Activated naive CD8-positive, alpha-beta T cell treated with anti-CD3 and anti-CD28 coated beads, Interleukin-2, amount 10 ng/mL, durations not matched to agents 7 days and 5 days (primary cell): ENCODE results near the gene SCAMP4. TPM values are rescaled to one million over a fixed set of nuclear protein-coding genes. Genes with fewer than 3 reads are reported as not detected.
A peak's percentile ranks its signal among the peaks of the same experiment; 100 is the strongest.
"Not testable (repeated sequence)": the region's sequence is repeated elsewhere in the genome, so short reads cannot be mapped to it uniquely, and the experiment has no call there.

Source experiments
- ATAC-seq: fragments of 150-1000 bp; cut with Tn5 transposase; one replicate; pipeline ENCODE4 v1.10.0; 2021; ENCODE audit warnings: low read depth, moderate library complexity
- POLR2A ChIA-PET: fragments of 350-600 bp; sonication (Branson Sonifier 250); formaldehyde crosslinking; loops from one replicate; lab custom pipeline; 2021; ENCODE audit warnings: antibody characterized with exemption; lab: Charles Lee
- DNase-seq: peaks from one replicate; pipeline ENCODE4 v3.0.0; 2021
- H3K27ac Mint-ChIP-seq: one replicate; pipeline ENCODE4 v1.8.0; 2022; ENCODE audit warnings: mild to moderate bottlenecking, mixed read lengths
- H3K27me3 Mint-ChIP-seq: one replicate; pipeline ENCODE4 v1.8.0; 2022; ENCODE audit warnings: mild to moderate bottlenecking, moderate library complexity, mixed read lengths
- H3K36me3 Mint-ChIP-seq: one replicate; pipeline ENCODE4 v1.8.0; 2021; ENCODE audit warnings: mild to moderate bottlenecking, mixed read lengths
- H3K4me1 Mint-ChIP-seq: one replicate; pipeline ENCODE4 v1.8.0; 2021; ENCODE audit warnings: mixed read lengths
- H3K4me3 Mint-ChIP-seq: one replicate; pipeline ENCODE4 v1.8.0; 2022; ENCODE audit warnings: mild to moderate bottlenecking, moderate library complexity, mixed read lengths
- H3K9me3 Mint-ChIP-seq: one replicate; pipeline ENCODE4 v1.8.0; 2021; ENCODE audit warnings: mixed read lengths
- total RNA-seq, 2 experiments: library from RNA; stranded (reverse); gene quantifications; one replicate each; pipeline ENCODE4 v1.2.3, GENCODE V29; 2021

SCAMP4 gene
- total RNA-seq, 2 experiments from 2014 or later, result 35.1 to 35.2 TPM

DNA sequence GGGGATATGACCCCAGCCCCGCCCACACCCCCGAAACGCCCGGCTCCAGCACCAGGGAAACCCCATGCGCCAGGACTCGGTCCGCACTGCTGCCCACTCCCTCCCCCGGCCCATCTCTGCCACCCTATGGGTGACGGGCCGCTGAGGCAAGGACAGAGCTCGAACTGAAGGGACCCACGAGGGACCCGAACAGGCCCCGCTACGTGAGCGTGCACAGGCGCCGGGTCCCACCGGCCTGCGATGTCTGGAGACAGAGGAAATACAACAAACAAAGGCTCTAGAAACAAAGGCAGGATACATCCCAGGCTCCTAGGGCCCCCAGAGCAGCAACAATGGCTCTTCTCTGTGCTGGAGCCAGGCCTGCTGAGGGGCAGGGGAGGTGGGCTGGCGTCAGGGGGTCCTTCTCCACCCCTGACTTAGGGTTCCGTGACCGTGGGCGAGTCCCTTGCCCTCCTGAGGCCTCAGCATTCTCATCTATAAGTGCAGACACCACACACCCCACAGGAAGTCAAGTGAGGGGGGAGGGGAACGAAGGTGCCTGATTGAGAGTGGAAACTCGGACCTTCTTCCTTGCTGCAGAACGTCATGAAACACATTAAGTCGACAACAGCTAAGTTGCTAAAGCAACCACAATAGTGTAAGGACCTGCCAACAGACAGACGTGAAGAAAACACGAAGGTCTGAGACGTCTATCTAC, 23.0 kb upstream of the SCAMP4 start:
- H3K27me3 Mint-ChIP-seq, result no peaks in the 10 kb centered on the region
- peak overlapping the region; percentile 99 for H3K27ac Mint-ChIP-seq
- peak; percentile 62 for ATAC-seq
- peak overlapping the region; percentile 99 for H3K4me3 Mint-ChIP-seq
- peak; percentile 72 for DNase-seq
- peaks cover 21% of the 10 kb centered on the region for H3K36me3 Mint-ChIP-seq
- no peaks in the 10 kb centered on the region for H3K9me3 Mint-ChIP-seq
- POLR2A ChIA-PET, result interaction anchor here (0.5 to 6.9 kb wide), 9 partner anchors 7 to 27 kb away, joined by 3 to 103 read pairs (median 5); no protein-coding TSS in a partner anchor
- peaks cover 24% of the 10 kb centered on the region for H3K4me1 Mint-ChIP-seq

DNA sequence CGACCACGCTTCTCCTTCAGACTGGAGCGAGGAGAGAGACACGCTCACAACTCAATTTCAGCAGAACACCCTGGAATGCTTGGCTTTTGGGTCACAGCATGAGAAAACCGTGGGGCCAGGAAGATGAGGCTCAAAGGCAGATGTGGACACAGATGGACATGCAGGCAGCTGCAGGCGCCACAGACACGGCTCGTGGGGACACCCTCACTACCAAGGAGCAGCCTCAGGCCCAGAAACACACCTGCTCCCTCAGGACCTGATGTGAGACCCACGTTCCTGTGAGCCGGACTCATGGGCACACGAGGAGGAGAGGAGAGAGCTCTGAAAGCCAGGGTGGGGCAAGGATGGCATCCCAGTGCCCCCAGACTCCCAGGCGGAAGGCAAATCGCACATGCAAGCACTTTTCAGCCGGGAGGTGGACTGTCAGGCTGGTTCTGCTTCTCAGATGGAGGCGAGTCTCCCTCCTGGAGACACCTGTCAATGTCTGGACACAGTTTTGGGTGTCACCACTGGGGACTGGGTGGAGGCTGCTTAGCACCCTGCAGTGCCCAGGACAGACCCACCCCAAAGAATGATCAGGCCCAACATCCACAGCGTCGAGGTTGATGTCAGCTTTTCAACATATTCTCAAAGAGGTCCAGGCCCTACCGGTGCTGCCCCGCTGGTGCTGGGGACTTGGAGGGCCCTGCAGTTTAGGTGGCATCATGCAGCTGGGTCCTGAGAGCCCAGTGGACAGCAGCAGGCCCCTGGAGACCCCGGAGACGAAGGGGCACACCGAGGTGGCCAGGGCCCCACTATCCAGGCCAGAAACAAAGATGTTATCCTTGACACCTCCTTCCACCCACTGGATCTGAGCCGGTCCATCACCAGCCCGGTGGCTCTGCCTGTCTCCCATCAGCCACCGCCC, 22.2 kb upstream of the SCAMP4 start:
- DNase-seq (peak; percentile 45), ATAC-seq (no peak)
- Mint-ChIP-seq H3K4me3 (peak overlapping the region; percentile 99), H3K9me3 (no peaks in the 10 kb centered on the region), H3K27me3 (no peaks in the 10 kb centered on the region), H3K27ac (peak overlapping the region; percentile 99), H3K4me1 (peaks cover 28% of the 10 kb centered on the region), H3K36me3 (peaks cover 21% of the 10 kb centered on the region)
- POLR2A ChIA-PET, result interaction anchor here (0.5 to 6.9 kb wide), 11 partner anchors 7 to 161 kb away, joined by 3 to 103 read pairs (median 6); no protein-coding TSS in a partner anchor

DNA sequence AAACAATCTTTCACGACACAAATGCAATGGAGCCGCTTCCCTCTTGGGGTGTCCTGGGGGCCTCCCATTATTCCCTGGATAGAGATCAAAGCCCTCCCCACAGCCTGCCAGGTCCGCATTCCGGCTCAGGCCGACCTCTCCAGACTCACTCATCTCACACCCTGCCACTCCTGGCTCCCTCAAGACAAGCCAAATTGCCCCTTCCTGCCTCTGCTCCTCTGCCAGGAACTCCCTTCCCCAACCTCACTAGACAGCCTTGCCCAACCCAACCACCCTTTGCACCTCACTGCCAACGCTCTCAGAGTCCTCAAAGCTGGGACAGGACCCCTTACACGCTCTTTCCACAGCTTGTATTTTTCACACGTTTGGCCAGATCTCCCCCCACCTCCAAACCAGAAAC, 21.4 kb upstream of the SCAMP4 start:
- DNase-seq, result no peak
- no peak for ATAC-seq
- peak overlapping the region; percentile 99 for H3K27ac Mint-ChIP-seq
- H3K27me3 Mint-ChIP-seq, result no peaks in the 10 kb centered on the region
- H3K4me1 Mint-ChIP-seq, result peaks cover 28% of the 10 kb centered on the region
- POLR2A ChIA-PET, result interaction anchor here (0.5 to 6.9 kb wide), 7 partner anchors 8 to 199 kb away, joined by 3 to 103 read pairs (median 6); no protein-coding TSS in a partner anchor
- H3K9me3 Mint-ChIP-seq, result no peaks in the 10 kb centered on the region
- H3K36me3 Mint-ChIP-seq, result peaks cover 18% of the 10 kb centered on the region
- peak overlapping the region; percentile 99 for H3K4me3 Mint-ChIP-seq

DNA sequence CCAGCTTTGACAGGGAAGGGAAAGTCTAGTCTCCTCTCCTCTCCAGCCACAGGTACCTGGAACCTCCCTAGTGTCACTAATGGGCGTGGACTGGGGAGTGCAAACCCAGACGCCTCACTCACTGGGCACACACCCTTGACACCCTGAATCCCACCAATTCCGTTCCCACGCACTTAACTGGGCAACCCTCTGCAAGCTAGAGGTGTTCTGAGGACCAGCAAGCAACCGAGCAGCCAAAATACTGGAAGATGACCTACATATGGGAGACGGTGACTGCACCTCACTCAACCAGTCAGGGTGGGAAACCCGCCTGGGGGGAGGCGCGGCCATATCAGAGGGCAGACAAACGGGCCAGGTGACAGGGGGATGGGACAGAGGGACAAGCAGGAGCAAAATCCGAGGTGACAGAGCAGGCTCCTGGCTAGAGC, 20.9 kb upstream of the SCAMP4 start:
- Mint-ChIP-seq H3K9me3 (no peaks in the 10 kb centered on the region), H3K27ac (peak overlapping the region; percentile 99), H3K4me1 (peaks cover 28% of the 10 kb centered on the region), H3K4me3 (peak overlapping the region; percentile 99), H3K27me3 (no peaks in the 10 kb centered on the region), H3K36me3 (peaks cover 18% of the 10 kb centered on the region)
- ATAC-seq (peak; percentile 20), DNase-seq (peak; percentile 60)
- POLR2A ChIA-PET, result interaction anchor here (0.8 to 6.9 kb wide), 7 partner anchors 9 to 198 kb away, joined by 3 to 103 read pairs (median 6); no protein-coding TSS in a partner anchor

DNA sequence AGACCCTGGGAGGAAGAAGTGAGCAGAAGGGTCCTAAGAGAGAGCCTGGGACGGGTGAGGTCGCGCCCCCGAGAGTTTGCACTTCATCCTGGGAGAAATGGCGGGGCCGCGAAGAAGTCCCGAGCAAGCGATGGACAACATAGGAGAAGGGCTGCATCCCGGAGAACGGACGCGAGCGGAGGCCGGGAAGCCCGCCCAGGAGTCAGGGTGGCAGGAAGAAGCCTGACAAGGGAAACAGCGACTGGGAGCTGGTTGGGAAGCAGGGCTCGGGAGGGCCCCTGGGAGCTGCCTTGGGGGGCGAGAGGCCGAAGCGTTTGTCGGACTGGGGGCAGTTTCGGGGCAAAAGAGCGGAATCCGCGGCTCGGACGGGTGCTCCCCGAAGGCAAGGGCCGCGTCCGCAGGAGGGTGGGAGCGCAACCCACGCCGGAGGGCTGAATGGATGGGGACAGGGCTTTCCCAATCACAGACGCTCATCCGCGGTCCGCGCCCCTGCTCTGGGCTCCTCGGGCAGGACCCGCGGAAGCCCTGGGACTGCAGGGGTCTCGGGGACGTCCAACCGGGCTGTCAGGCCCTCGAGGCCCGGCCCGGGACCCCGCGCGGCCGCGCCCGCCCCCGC, 20.4 kb upstream of the SCAMP4 start:
- ATAC-seq (no peak), DNase-seq (peak; percentile 60)
- H3K9me3 Mint-ChIP-seq, result no peaks in the 10 kb centered on the region
- H3K4me3 Mint-ChIP-seq, result peak overlapping the region; percentile 99
- peak overlapping the region; percentile 99 for H3K27ac Mint-ChIP-seq
- no peaks in the 10 kb centered on the region for H3K27me3 Mint-ChIP-seq
- H3K36me3 Mint-ChIP-seq, result peaks cover 18% of the 10 kb centered on the region
- POLR2A ChIA-PET, result interaction anchor here (0.5 to 6.9 kb wide), 10 partner anchors 9 to 198 kb away, joined by 3 to 103 read pairs (median 4); partner anchors contain the start of gene CSNK1G2
- peaks cover 28% of the 10 kb centered on the region for H3K4me1 Mint-ChIP-seq

DNA sequence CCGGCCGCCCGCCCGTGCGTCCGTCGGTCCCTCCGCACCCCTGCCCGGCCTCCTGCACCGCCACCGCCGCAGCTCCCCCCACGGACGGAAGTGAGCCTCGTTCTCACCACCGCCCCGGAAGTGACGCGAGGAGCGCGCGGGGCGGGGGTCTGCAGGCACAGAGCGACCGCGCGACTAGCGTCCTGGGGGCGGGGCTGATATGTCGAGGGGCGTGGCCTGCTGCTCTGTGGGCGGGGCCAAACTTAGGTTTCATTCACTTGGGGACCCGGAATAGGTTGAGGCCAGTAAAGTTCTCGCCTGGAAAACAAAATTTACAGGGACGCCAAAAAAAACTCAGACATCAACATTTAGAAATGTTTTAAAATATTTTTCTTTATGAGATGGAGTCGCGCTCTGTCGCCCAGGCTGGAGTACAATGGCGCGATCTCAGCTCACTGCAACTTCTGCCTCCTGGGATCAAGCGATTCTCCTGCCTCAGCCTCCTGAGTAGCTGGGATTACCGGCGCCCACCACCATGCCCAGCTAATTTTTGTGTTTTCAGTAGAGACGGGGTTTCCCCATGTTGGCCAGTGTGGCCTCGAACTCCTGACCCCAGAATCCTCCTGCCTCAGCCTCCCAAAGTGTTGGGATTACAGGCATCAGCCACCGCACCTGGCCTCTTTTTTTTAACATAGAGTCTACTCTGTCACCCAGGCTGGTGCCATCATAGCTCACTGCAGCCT, 19.6 kb upstream of the SCAMP4 start, which contains the start of gene ABHD17A:
Gene ABHD17A (minus strand): TSS at position 99 of the 722 bp plus-strand sequence. CDS start 3,930 bp downstream, outside the sequence.
- Mint-ChIP-seq H3K36me3 (peaks cover 18% of the 10 kb centered on the region), H3K4me1 (peaks cover 33% of the 10 kb centered on the region), H3K27ac (peak within 1 kb of the TSS; percentile 99), H3K4me3 (peak within 1 kb of the TSS; percentile 99)
- not testable (repeated sequence) for H3K27me3 Mint-ChIP-seq, H3K9me3 Mint-ChIP-seq
- ATAC-seq, result peak; percentile 56
- DNase-seq, result peak; percentile 96
- POLR2A ChIA-PET, result interaction anchor here (0.5 to 6.9 kb wide), 10 partner anchors 10 to 374 kb away, joined by 3 to 103 read pairs (median 4); partner anchors contain the start of gene CSNK1G2

DNA sequence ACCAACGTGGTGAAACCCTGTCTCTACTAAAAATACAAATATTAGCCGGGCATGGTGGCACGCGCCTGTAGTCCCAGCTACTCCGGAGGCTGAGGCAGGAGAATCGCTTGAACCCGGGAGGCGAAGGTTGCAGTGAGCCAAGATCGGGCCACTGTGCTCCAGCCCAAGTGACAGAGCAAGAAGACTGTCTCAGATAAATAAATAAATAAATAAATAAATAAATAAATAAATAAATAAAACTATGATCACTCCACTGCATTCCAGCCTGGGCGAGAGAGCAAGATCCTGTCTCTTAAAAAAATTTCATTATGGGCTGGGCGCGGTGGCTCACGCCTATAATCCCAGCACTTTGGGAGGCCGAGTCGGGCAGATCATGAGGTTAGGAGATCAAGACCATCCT, 18.8 kb upstream of the SCAMP4 start:
- POLR2A ChIA-PET, result interaction anchor here (0.6 to 6.9 kb wide), 4 partner anchors 10 to 373 kb away, joined by 3 to 103 read pairs (median 26); no protein-coding TSS in a partner anchor
- H3K4me3 Mint-ChIP-seq, H3K27me3 Mint-ChIP-seq, ATAC-seq, DNase-seq, H3K27ac Mint-ChIP-seq, H3K9me3 Mint-ChIP-seq: not testable (repeated sequence)
- Mint-ChIP-seq H3K4me1 (peaks cover 33% of the 10 kb centered on the region), H3K36me3 (peaks cover 18% of the 10 kb centered on the region)

DNA sequence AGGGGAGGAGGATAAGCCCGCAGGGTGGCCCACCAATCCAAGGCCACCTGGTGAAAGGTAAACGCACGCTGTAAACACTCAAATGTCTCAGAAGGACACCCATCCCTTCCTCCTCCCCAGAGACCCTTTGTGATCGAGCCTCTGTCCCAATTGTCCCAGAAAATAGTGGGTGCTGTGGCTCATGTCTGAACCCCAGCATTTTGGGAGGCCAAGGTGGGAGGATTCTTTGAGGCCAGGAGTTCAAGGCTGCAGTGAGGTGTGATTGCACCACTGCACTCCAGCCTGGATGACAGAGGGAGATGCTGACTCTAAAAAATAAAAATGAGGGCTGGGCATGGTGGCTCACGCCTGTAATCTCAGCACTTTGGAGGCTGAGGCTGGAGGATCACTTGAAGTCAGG, 16.8 kb upstream of the SCAMP4 start:
- H3K27me3 Mint-ChIP-seq, result no peaks in the 10 kb centered on the region
- DNase-seq (no peak), ATAC-seq (no peak)
- H3K4me1 Mint-ChIP-seq, result peaks cover 19% of the 10 kb centered on the region
- POLR2A ChIA-PET, result no interaction called here
- H3K9me3 Mint-ChIP-seq, result no peaks in the 10 kb centered on the region
- no peak overlapping the region for H3K27ac Mint-ChIP-seq
- H3K36me3 Mint-ChIP-seq, result peaks cover 10% of the 10 kb centered on the region
- H3K4me3 Mint-ChIP-seq, result no peak overlapping the region

DNA sequence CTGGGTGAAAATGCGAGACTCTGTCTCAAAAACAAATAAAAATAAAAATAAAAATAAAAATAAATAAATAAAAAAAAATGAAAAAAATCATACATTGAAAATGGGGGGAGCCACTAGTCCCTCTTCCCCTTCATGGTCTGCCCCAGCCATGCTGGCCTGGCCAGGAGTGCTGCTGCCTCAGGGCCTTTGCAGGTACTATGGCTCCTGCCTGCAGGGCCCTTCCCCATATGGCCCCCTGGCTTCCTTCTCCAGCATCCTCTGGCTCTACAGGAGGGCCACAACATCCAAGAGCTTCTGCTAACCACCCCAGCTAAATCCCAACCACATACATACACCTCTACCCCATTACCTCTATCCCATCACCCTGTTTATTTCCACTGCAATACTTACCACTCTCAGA, 15.3 kb upstream of the SCAMP4 start:
- peaks cover 17% of the 10 kb centered on the region for H3K4me1 Mint-ChIP-seq

DNA sequence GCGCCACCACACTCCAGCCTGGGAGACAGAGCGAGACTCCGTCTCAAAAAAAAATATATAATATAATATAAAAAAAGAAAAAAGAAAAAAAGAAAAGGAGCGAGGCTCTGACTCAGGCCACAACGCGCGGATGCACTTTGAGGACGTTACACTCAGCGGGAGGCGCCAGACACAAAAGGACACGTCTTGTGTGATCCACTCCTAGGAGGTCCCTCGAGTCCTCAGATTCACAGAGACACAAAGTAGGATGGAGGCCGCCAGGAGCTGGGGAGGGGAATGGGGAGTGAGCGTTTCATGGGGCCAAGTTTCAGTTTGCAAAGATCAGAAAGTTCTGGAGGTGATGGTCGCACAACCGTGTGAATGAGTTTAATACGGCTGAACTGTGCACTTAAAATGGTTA, 11.4 kb upstream of the SCAMP4 start:
- DNase-seq (no peak), ATAC-seq (no peak)
- POLR2A ChIA-PET, result interaction anchor here (0.6 to 7.1 kb wide), 3 partner anchors 11 to 1879 kb away, joined by 3 to 103 read pairs (median 67); partner anchors contain the start of gene ABHD17A
- peaks cover 25% of the 10 kb centered on the region for H3K4me1 Mint-ChIP-seq
- no peak overlapping the region for H3K27ac Mint-ChIP-seq
- H3K9me3 Mint-ChIP-seq, result no peaks in the 10 kb centered on the region
- no peaks in the 10 kb centered on the region for H3K27me3 Mint-ChIP-seq
- H3K4me3 Mint-ChIP-seq, result no peak overlapping the region
- H3K36me3 Mint-ChIP-seq, result no peaks in the 10 kb centered on the region

More for the DNA sequence above, 15.3 kb upstream of the SCAMP4 start:
- no peak for DNase-seq
- Mint-ChIP-seq H3K4me3 (no peak overlapping the region), H3K27me3 (no peaks in the 10 kb centered on the region), H3K36me3 (no peaks in the 10 kb centered on the region), H3K27ac (peak overlapping the region; percentile 6), H3K9me3 (no peaks in the 10 kb centered on the region)
- no peak for ATAC-seq
- POLR2A ChIA-PET, result no interaction called here

DNA sequence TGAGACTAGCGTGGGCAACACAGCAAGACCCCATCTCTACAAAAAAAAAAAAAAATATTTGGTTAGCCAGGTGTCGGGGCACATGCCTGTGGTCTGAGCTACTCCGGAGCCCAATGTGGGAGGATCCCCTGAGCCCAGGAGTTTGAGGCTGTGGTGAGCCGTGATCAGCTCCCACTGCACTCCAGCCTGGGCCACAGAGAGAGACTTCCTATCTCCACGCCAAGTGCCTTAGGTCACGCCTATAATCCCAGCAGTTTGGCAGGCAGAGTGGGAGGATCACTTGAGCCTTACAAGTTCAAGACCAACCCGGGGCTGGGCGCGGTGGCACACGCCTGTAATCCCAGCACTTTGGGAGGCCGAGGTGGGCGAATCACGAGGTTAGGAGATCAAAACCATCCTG, 8.7 kb upstream of the SCAMP4 start:
- H3K9me3 Mint-ChIP-seq, result no peaks in the 10 kb centered on the region
- peaks cover 20% of the 10 kb centered on the region for H3K4me1 Mint-ChIP-seq
- ATAC-seq (no peak), DNase-seq (no peak)
- POLR2A ChIA-PET, result interaction anchor here (0.6 to 7.1 kb wide), 13 partner anchors 9 to 341 kb away, joined by 3 to 103 read pairs (median 7); partner anchors contain the start of genes ABHD17A, ADAT3 and SCAMP4
- peak overlapping the region; percentile 99 for H3K27ac Mint-ChIP-seq
- H3K4me3 Mint-ChIP-seq, result peak overlapping the region; percentile 85
- H3K36me3 Mint-ChIP-seq, result no peaks in the 10 kb centered on the region
- H3K27me3 Mint-ChIP-seq, result no peaks in the 10 kb centered on the region

DNA sequence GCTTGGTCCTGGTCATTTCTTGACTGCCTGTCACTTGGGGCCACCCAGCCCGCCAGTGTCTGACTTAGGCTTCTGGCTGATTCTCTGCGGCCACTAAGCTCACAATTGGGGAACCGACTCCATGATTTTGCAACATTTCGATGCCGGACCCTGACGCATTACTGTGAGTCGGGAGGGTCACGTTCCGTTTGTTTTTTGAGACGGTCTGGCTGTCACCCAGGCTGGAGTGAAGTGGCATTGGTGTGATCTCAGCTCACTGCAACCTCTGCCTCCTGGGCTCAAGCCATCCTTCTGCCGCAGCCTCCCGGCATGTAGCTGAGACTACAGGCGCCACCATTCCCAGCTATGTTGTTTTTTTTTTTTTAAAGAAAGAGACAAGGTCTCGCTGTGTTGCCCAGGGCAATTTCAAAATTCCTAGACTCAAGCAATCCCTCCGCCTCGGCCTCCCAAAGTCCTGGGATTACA, 3.2 kb upstream of the SCAMP4 start:
- no peak for DNase-seq
- Mint-ChIP-seq H3K9me3 (no peaks in the 10 kb centered on the region), H3K27me3 (no peaks in the 10 kb centered on the region), H3K4me3 (no peak overlapping the region), H3K36me3 (no peaks in the 10 kb centered on the region), H3K4me1 (peaks cover 31% of the 10 kb centered on the region), H3K27ac (no peak overlapping the region)
- POLR2A ChIA-PET, result interaction anchor here (1.6 kb wide), 1 partner anchor 19 kb away, joined by 3 read pairs; no protein-coding TSS in a partner anchor
- ATAC-seq, result no peak
